Activated CD4-positive, alpha-beta T cell treated with anti-CD3 and anti-CD28 coated beads, Interleukin-2, amount 10 ng/mL, durations not matched to agents 24 days and 14 days (primary cell): ENCODE measurements around the gene DLGAP1. TPM values are rescaled to one million over a fixed set of nuclear protein-coding genes. Genes with fewer than 3 reads are reported as not detected.

Source experiments
- DNase-seq: peaks from one replicate; pipeline ENCODE4 v3.0.0; 2022
- H3K27ac Mint-ChIP-seq: one replicate; pipeline ENCODE4 v1.8.0; 2022; ENCODE audit warnings: mild to moderate bottlenecking, mixed read lengths
- H3K27me3 Mint-ChIP-seq: one replicate; pipeline ENCODE4 v1.8.0; 2022; ENCODE audit warnings: mixed read lengths
- H3K36me3 Mint-ChIP-seq: one replicate; pipeline ENCODE4 v1.8.0; 2022; ENCODE audit warnings: low read depth, mild to moderate bottlenecking, mixed read lengths
- H3K4me1 Mint-ChIP-seq: one replicate; pipeline ENCODE4 v1.8.0; 2021; ENCODE audit warnings: mixed read lengths
- H3K4me3 Mint-ChIP-seq: one replicate; pipeline ENCODE4 v1.8.0; 2022; ENCODE audit warnings: mild to moderate bottlenecking, moderate library complexity, mixed read lengths
- H3K9me3 Mint-ChIP-seq: one replicate; pipeline ENCODE4 v1.8.0; 2021; ENCODE audit warnings: mixed read lengths
- intact Hi-C: fragments of 100-400 bp; cut with micrococcal nuclease; formaldehyde crosslinking; loops from one replicate; pipeline ENCODE4 v1.15.1; 2023
- total RNA-seq: library from RNA; stranded (reverse); gene quantifications from 2 replicates; pipeline ENCODE4 v1.2.3, GENCODE V29; 2022

DLGAP1 gene
- total RNA-seq, 1 donor from 2014 or later = 1.5 TPM

DNA sequence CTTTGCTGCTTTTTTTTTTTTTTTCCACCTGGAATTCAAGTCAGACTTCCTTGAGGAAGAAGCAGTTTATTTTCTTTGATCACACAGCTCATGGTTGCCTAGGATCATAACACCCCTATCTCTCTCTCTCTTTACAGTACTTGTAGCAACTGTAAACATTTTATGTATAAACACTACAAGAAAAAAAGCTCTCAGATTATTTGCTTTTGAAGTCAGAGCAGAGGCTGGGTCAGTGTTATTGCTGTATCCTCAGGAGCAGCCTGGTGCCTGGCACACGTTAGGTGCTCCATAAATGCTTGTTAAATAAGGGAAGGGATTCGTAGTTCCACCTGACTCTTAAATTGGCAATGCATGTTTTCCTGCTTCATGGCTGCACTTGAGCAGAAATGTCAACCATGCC is 783.9 kb downstream of the DLGAP1 start:
- DNase-seq = no peak
- intact Hi-C loops = no loop called here
- H3K4me1 Mint-ChIP-seq = peaks cover under 1% of the 10 kb centered on the region
- H3K4me3 Mint-ChIP-seq = no peak overlapping the region
- H3K27me3 Mint-ChIP-seq = peaks cover 24% of the 10 kb centered on the region
- H3K27ac Mint-ChIP-seq = no peak overlapping the region
- H3K9me3 Mint-ChIP-seq = no peaks in the 10 kb centered on the region
- H3K36me3 Mint-ChIP-seq = no peaks in the 10 kb centered on the region

DNA sequence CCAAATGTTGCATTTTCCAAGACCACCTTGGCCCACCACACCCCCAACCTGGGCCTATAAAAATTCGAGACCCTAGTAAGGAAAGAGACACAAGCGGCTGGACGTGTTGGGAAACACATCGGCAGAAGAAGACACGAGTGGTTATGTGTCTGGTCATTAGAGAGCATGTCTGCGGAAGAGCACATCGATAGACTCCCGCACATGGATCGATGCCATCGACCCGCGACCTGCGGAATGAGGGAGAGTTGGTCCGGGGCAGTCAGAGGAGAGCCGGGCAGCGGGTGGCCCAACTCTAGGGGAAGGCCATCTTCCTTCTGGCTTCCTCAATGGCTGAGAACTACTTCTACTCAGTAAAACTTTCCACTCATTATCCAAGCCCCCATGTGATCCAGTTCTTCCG is 785.7 kb downstream of the DLGAP1 start:
- peaks cover 2% of the 10 kb centered on the region for H3K36me3 Mint-ChIP-seq
- intact Hi-C loops = loop anchor here (5.0 kb wide), 1 partner anchor 372 kb away; no protein-coding TSS in a partner anchor
- no peak overlapping the region for H3K27ac Mint-ChIP-seq

DNA sequence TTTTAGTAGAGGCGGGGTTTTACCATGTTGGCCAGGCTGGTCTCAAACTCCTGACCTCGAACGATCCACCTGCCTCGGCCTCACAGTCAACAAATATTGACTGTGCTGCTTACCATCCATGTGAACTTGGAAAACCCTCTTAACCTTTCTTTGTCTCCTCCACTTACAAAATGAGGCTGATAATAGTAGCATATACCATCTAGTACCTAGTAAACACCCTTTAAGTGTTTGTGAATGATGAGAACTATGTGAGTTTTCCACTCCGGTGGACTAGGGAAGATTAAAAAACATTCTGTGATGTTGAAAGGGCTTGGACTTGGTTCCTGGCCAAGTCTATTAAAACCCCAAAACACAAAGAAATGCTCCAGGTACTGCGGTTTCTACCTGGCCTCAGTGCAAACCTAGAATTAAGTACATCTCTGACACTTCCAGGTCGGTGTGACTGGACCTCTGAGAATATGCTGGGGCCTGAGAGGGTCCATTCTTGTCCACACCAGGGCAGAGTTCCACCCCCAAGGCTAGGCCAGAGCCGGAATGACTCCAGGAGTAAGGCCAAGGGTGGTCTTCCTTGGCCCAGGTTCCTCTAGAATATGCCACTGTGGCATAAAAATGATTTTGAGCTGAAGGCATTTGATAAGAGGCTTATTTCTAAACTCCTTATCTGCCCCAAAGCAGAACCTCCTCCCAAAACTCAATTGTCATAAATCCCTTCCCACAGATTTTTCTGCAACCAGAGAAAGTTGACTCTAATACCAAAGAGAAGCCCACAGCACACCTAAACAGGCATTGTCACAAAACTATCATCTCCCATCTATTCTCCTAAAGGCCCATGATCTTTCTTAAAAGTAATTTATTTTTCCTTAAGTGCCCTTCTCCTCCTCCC is 787.6 kb downstream of the DLGAP1 start:
- intact Hi-C loops = loop anchor here (5.0 kb wide), 1 partner anchor 370 kb away; no protein-coding TSS in a partner anchor
- Mint-ChIP-seq H3K27ac (no peak overlapping the region), H3K36me3 (peaks cover 6% of the 10 kb centered on the region), H3K27me3 (peaks cover 16% of the 10 kb centered on the region), H3K4me3 (no peak overlapping the region), H3K4me1 (peaks cover 20% of the 10 kb centered on the region), H3K9me3 (peaks cover 6% of the 10 kb centered on the region)
- DNase-seq = no peak

More for the DNA sequence above, 785.7 kb downstream of the DLGAP1 start:
- Mint-ChIP-seq H3K4me3 (no peak overlapping the region), H3K9me3 (peaks cover 3% of the 10 kb centered on the region), H3K27me3 (peaks cover 23% of the 10 kb centered on the region), H3K4me1 (peaks cover 15% of the 10 kb centered on the region)
- DNase-seq = no peak

DNA sequence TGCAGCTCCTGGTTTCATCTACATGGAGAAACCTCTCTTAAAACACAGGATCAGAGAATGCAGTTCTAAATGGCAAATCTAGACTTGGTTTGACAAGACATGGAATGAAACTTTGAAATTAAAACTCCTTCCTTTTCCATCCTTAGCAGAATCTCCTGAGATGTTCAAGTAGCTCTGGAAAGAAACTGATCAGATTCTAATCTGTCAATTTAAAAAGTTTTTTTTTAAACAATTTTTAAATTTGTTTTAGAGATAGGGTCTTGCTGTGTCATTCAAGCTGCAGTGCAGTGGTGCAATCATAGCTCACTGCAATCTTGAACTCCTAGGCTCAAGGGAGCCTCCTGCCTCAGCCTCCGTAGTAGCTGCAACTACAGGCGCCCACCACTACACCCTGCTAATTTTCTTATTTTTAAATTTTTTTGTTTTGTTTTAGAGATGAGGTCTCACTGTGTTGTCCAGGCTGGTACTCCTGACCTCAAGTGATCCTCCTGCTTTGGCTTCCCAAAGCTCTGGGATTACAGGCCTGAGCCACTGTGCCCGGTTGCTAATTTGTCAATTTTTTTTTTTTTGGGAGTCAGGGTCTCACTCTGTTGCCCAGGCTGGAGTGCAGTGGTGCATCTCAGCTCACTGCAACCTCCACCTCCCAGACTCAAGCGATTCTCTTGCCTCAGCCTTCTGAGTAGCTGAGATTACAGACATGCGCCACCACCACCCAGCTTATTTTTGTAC is 788.4 kb downstream of the DLGAP1 start:
- no peak for DNase-seq
- peaks cover 6% of the 10 kb centered on the region for H3K9me3 Mint-ChIP-seq
- H3K4me3 Mint-ChIP-seq = no peak overlapping the region
- H3K4me1 Mint-ChIP-seq = peaks cover 27% of the 10 kb centered on the region
- H3K27me3 Mint-ChIP-seq = peaks cover 14% of the 10 kb centered on the region
- H3K27ac Mint-ChIP-seq = no peak overlapping the region
- H3K36me3 Mint-ChIP-seq = peaks cover 6% of the 10 kb centered on the region
- intact Hi-C loops = loop anchor here (1.0 to 5.0 kb wide), 5 partner anchors 42 to 385 kb away; no protein-coding TSS in a partner anchor

DNA sequence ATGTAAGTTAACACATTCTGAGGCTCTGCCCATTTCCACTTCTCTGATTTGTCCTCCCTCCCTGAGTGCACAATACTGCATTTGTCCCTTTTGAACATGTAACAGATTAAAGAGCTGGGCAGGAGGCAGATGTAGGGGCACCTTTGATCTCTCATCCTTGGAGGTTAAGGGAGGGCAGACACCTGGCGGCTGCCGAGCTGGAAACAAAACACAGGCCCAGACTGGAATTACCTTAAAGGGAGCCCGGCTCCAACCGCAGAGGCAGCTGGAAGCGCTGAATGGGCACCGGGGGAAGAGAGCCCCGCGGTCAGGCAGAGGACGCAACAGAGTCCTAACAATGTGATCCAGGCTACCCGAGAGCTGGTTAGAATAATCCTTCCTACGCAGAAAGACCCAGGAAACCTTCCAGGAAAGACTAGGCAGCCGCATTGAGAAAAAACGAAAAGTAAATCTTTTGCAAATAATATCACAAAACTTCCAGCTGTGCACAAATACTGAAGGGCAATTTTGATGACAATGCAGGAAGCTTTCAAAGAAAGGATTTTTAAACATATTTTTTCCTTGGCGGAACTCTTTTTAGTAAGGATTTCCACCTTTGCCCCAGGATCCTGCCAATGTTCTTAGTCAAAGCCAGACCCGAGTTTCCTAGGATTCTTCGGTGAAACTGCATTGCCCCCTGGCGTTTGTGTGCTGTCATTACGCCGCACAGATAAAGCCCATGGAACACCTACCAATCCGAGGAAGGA is 789.2 kb downstream of the DLGAP1 start:
- H3K27ac Mint-ChIP-seq = peak overlapping the region; percentile 53
- DNase-seq = peak; percentile 92
- peak overlapping the region; percentile 61 for H3K4me3 Mint-ChIP-seq
- H3K36me3 Mint-ChIP-seq = peaks cover 6% of the 10 kb centered on the region
- intact Hi-C loops = loop anchor here (1.0 to 5.0 kb wide), 5 partner anchors 42 to 385 kb away; no protein-coding TSS in a partner anchor
- H3K27me3 Mint-ChIP-seq = peaks cover 9% of the 10 kb centered on the region
- peaks cover 6% of the 10 kb centered on the region for H3K9me3 Mint-ChIP-seq
- H3K4me1 Mint-ChIP-seq = peaks cover 33% of the 10 kb centered on the region

DNA sequence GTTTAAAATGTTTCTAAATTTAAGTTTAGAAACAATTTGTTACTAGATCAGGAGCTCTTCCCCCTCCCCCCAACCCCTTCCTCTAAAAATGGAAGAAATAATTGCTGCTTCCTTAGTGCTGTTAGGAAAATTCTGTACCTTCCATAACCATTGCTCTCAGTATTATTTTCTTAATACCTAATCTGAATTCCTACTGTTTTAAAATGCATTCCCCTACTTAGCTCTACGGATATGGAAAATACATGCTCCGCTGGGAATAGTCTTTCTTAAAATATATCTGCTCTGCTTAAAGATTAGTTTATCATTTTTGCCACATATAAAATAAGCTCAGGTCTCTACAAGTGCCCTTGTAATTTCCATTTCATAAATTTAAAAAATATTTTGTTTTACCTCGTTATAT is 789.9 kb downstream of the DLGAP1 start:
- Mint-ChIP-seq H3K36me3 (peaks cover 6% of the 10 kb centered on the region), H3K27me3 (peaks cover 5% of the 10 kb centered on the region), H3K4me1 (peaks cover 40% of the 10 kb centered on the region), H3K4me3 (no peak overlapping the region), H3K9me3 (peaks cover 6% of the 10 kb centered on the region), H3K27ac (no peak overlapping the region)
- no peak for DNase-seq
- intact Hi-C loops = loop anchor here (5.0 kb wide), 1 partner anchor 368 kb away; no protein-coding TSS in a partner anchor

DNA sequence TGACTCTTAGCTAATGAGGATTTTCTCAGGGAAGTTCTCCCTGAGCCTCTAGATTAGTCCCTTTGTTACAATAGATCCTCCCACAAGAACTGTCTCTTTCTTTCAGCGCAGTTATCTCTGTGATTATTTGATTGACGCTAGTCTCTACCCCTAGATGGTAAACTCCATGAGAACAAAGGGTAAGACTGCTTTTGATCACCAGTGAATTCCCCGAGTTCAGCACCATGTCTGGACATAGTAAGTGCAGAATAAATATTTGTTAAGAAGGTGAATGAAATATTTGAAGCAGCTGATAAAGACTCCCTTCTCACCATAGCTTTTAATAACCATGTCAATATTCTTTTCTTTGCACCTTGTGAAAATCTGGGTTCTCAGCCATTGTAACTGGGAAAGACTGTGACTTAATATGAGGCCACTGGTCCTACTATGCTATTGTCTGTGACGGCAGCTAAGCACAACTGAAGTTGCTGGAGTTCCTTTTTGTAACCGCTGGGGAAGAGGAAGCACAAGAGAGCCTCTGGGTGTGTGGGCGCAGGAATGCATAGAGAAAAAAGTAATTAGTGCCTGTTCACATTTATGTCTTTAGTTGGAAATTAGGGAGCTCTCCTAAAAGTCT is 790.4 kb downstream of the DLGAP1 start:
- Mint-ChIP-seq H3K9me3 (peaks cover 6% of the 10 kb centered on the region), H3K4me1 (peaks cover 41% of the 10 kb centered on the region), H3K4me3 (no peak overlapping the region), H3K36me3 (peaks cover 6% of the 10 kb centered on the region), H3K27ac (peak overlapping the region; percentile 58), H3K27me3 (peaks cover 5% of the 10 kb centered on the region)
- no peak for DNase-seq
- intact Hi-C loops = loop anchor here (5.0 kb wide), 1 partner anchor 367 kb away; no protein-coding TSS in a partner anchor

DNA sequence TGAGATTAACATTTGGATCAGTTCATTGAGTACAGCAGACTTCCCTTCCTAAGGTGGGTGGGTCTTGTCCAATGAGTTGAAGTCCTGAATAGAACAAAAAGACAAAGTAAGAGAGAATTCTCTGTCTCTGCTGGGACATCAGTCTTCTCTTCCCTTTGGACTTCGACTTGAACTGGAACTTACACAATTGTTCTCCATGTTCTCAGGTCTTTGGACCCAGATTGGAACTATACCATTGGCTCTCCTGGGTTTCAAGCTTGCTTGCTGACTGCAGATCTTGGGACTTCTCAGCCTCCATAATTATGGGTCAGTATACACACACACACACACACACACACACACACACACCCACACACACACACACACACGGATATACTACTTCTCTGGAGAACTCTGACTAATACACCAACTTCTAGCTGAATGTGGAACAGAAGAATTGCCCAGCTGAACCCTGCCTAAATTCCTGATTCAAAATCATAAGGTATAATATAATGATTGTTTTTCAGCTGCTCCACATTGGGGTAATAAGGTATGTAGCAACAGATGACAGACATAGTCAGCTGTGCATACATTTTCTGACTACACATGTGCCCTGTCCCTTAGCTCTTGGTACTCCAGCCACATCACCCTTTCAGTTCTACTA is 791.1 kb downstream of the DLGAP1 start:
- no peak for DNase-seq
- Mint-ChIP-seq H3K36me3 (peaks cover 6% of the 10 kb centered on the region), H3K4me1 (peaks cover 41% of the 10 kb centered on the region), H3K4me3 (no peak overlapping the region), H3K27ac (no peak overlapping the region), H3K27me3 (peaks cover under 1% of the 10 kb centered on the region), H3K9me3 (peaks cover 6% of the 10 kb centered on the region)
- intact Hi-C loops = no loop called here

DNA sequence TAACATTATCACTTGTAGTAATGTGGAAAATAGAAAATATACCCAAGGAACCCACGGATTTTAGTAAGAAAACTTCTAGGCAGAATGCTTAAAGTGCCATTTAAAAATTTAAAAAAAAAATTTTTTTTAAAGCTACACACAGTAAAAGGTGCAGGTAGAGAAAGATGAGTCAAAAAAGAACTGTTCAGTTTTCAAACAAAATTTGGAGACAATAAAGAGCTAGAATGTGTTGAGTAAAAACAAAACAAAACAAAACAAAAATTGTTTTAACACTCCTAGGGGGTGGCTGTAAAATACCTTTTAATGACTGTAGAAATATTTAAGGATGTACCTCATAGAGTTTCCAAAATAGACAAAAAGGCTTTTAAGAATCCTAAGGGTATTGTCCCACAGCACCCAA is 793.1 kb downstream of the DLGAP1 start:
- DNase-seq = no peak
- no peaks in the 10 kb centered on the region for H3K27me3 Mint-ChIP-seq
- peaks cover 41% of the 10 kb centered on the region for H3K4me1 Mint-ChIP-seq
- intact Hi-C loops = loop anchor here (1.0 kb wide), 1 partner anchor 9 kb away; no protein-coding TSS in a partner anchor
- H3K9me3 Mint-ChIP-seq = peaks cover 6% of the 10 kb centered on the region
- H3K36me3 Mint-ChIP-seq = peaks cover 6% of the 10 kb centered on the region
- H3K4me3 Mint-ChIP-seq = no peak overlapping the region
- H3K27ac Mint-ChIP-seq = peak overlapping the region; percentile 53

DNA sequence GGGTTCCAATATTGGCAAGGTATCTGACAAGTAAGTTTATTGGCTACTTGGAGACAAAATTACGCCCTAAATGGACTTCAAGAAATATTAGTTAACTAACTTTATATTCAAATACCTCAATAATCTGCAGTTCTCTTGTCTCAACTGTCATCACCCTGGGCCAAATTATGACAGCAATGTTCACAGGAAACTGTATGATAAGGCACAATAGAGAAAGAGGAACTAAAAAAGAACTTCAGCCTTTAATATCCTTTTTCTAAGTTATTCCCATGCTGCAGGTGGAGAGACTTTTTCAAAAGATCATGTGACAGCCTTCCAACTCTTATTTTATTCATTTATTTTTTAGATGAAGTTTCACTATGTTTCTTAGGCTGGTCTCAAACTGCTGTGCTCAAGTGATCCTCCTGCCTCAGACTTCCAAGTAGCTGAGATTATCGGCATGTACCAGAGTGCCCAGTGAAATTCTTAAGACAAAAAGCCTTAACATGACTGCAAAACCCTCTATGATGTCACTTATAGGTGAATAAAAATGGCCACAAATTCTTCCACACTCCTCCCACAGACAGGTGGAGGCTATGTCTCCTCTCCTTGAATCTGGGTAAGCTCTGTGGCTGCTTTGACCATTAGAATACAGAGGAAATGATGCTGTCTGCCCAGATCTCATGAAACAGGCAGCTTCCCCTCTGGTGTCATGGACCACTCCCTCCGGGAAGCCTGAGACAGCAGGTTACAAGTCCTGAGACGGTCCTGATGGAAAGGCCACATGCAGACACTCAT is 794.2 kb downstream of the DLGAP1 start:
- H3K4me1 Mint-ChIP-seq = peaks cover 38% of the 10 kb centered on the region
- peaks cover 6% of the 10 kb centered on the region for H3K9me3 Mint-ChIP-seq
- H3K36me3 Mint-ChIP-seq = peaks cover 6% of the 10 kb centered on the region
- H3K4me3 Mint-ChIP-seq = peak overlapping the region; percentile 40
- intact Hi-C loops = loop anchor here (1.0 kb wide), 1 partner anchor 8 kb away; no protein-coding TSS in a partner anchor
- H3K27me3 Mint-ChIP-seq = no peaks in the 10 kb centered on the region
- H3K27ac Mint-ChIP-seq = peak overlapping the region; percentile 81
- DNase-seq = peak; percentile 61

DNA sequence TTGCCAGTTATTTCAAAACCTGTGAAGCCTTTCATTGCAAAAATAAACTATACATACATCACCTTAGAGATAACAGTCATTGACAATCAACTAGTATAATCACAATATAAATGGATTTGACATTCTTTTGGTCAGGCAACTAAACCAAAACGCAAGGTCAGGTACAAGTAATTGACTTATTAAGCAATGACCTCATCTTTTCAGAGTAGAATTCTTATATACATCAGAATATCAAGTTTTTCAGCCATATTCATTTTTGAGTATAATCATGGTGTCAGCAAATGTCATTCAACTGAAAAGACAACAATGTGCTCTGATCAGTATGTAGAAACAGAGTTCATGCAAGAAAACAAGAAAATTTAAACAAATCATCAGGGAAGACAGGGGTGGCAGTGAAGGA is 796.6 kb downstream of the DLGAP1 start:
- peaks cover 3% of the 10 kb centered on the region for H3K9me3 Mint-ChIP-seq
- H3K27me3 Mint-ChIP-seq = no peaks in the 10 kb centered on the region
- intact Hi-C loops = no loop called here
- H3K4me1 Mint-ChIP-seq = peaks cover 38% of the 10 kb centered on the region
- H3K4me3 Mint-ChIP-seq = no peak overlapping the region
- DNase-seq = no peak
- no peak overlapping the region for H3K27ac Mint-ChIP-seq
- no peaks in the 10 kb centered on the region for H3K36me3 Mint-ChIP-seq
